Endothelial cell of umbilical vein (primary cell): ENCODE results near the gene HPCAL4. TPM values are rescaled to one million over a fixed set of nuclear protein-coding genes. Genes with fewer than 3 reads are reported as not detected.

Experiments
- BruUV-seq: library from RNA; stranded (reverse); fragments of 400-500 nt; replicated peaks from 2 replicates; lab custom pipeline; 2021; lab: Mats Ljungman, UMichigan
- CTCF ChIA-PET: fragments of 300-600, 350-600 bp; sonication (Branson Sonifier 250); formaldehyde crosslinking; loops from one replicate; lab custom pipeline; 2021; ENCODE audit warnings: antibody characterized with exemption, inconsistent platforms; lab: Charles Lee
- POLR2A ChIA-PET: fragments of 300-600, 350-600 bp; sonication (Branson Sonifier 250); formaldehyde crosslinking; loops from one replicate; lab custom pipeline; 2021; ENCODE audit warnings: antibody characterized with exemption, inconsistent platforms; lab: Charles Lee
- DNase-seq: peaks from one replicate; pipeline ENCODE4 v3.0.0-alpha.2; 2011; ENCODE audit warnings: low read depth, low spot score
- FAIRE-seq: peaks from 2 replicates; lab custom pipeline; 2011; peaks lifted over from hg19 to GRCh38; lab: Jason Lieb, UNC
- H2AFZ ChIP-seq: 2 replicates; pipeline ENCODE4 v1.6.0; 2012; ENCODE audit warnings: low read depth, low read length, control low read depth, inconsistent platforms
- H3K27ac ChIP-seq: 2 replicates; pipeline ENCODE4 v1.5.1; 2011; ENCODE audit warnings: low read depth, mild to moderate bottlenecking, control low read depth, low read length, moderate library complexity; ENCODE audit not compliant: insufficient read depth
- H3K27me3 ChIP-seq, 2 experiments: 2 replicates each; pipeline versions ENCODE4 v1.6.0 to v1.6.1; 2011; ENCODE audit warnings: low read length in 2 of 2, mixed read lengths in 1 of 2; ENCODE audit not compliant: control insufficient read depth in 2 of 2, insufficient read depth in 2 of 2
- H3K36me3 ChIP-seq, 2 experiments: 2 replicates in 1 of 2; 3 replicates in 1 of 2; pipeline ENCODE4 v1.5.1; 2011; ENCODE audit warnings: low read length in 2 of 2, mild to moderate bottlenecking in 1 of 2, moderate library complexity in 1 of 2; ENCODE audit not compliant: control insufficient read depth in 2 of 2, insufficient read depth in 2 of 2; ENCODE audit errors: extremely low read depth in 1 of 2
- H3K4me1 ChIP-seq: 3 replicates; pipeline ENCODE4 v1.5.1; 2011; ENCODE audit warnings: mild to moderate bottlenecking, low read length; ENCODE audit not compliant: control insufficient read depth, insufficient read depth; ENCODE audit errors: extremely low read depth
- H3K4me2 ChIP-seq: 2 replicates; pipeline ENCODE4 v1.6.1; 2011; ENCODE audit warnings: low read length, control low read depth, mixed read lengths; ENCODE audit not compliant: insufficient read depth
- H3K4me3 ChIP-seq, 3 experiments: fragments of 200-600 bp in 1 of 3; sonication (generic), shearing (Covaris generic) in 1 of 3; replicated peaks in 1 of 3; 2 replicates each; pipeline ENCODE4 v1.5.1; 2011 to 2016; ENCODE audit warnings: control low read depth in 3 of 3, low read length in 3 of 3, mild to moderate bottlenecking in 2 of 3, inconsistent platforms in 1 of 3, low read depth in 1 of 3, moderate library complexity in 1 of 3; ENCODE audit not compliant: insufficient read depth in 1 of 3
- H3K79me2 ChIP-seq: 2 replicates; pipeline ENCODE4 v1.6.0; 2012; ENCODE audit warnings: low read length, inconsistent platforms; ENCODE audit not compliant: control insufficient read depth, insufficient read depth
- H3K9ac ChIP-seq: replicated peaks from 2 replicates; pipeline ENCODE3; 2011; ENCODE audit warnings: low read length, control low read depth; ENCODE audit not compliant: insufficient read depth; ENCODE audit errors: extremely low read depth
- H3K9me1 ChIP-seq: replicated peaks from 3 replicates; pipeline ENCODE4 v1.6.0; 2011; ENCODE audit warnings: mild to moderate bottlenecking, low read length; ENCODE audit not compliant: control insufficient read depth, insufficient read depth; ENCODE audit errors: extremely low read depth
- H3K9me3 ChIP-seq: replicated peaks from 2 replicates; pipeline ENCODE4 v1.5.1; 2012; ENCODE audit warnings: low read length, inconsistent platforms; ENCODE audit not compliant: control insufficient read depth, insufficient read depth
- H4K20me1 ChIP-seq: replicated peaks from 2 replicates; pipeline ENCODE3; 2011; ENCODE audit warnings: mild to moderate bottlenecking, low read length; ENCODE audit not compliant: control insufficient read depth, insufficient read depth; ENCODE audit errors: extremely low read depth
- EZH2 ChIP-seq: IDR thresholded peaks from 2 replicates; pipeline ENCODE4 v1.6.1; 2012; ENCODE audit warnings: borderline replicate concordance, low read depth, mild to moderate bottlenecking, moderate library complexity, low read length, inconsistent platforms; ENCODE audit not compliant: severe bottlenecking
- FOS ChIP-seq: IDR thresholded peaks from 2 replicates; pipeline ENCODE4 v1.6.1; 2011; ENCODE audit warnings: mild to moderate bottlenecking, low read length, moderate library complexity, borderline replicate concordance; ENCODE audit not compliant: insufficient read depth
- JUN ChIP-seq: IDR thresholded peaks from 2 replicates; pipeline ENCODE4 v1.6.1; 2011; ENCODE audit warnings: borderline replicate concordance, low read depth; ENCODE audit not compliant: insufficient read length, insufficient read depth
- MYC ChIP-seq: IDR thresholded peaks from one replicate; pipeline ENCODE4 v1.6.1; 2011; ENCODE audit warnings: mild to moderate bottlenecking, low read depth, low read length
- POLR2A ChIP-seq: IDR thresholded peaks from 2 replicates; pipeline ENCODE4 v1.6.1; 2012; ENCODE audit warnings: low read depth, mild to moderate bottlenecking, control low read depth, low read length
- POLR2AphosphoS5 ChIP-seq: IDR thresholded peaks from 2 replicates; pipeline ENCODE4 v1.6.1; 2012; ENCODE audit warnings: low read depth, mild to moderate bottlenecking, control low read depth, low read length, moderate library complexity; ENCODE audit not compliant: insufficient read depth
- dilution Hi-C: fragments of 300-500 bp; cut with MboI; formaldehyde crosslinking; loops from one replicate; pipeline ENCODE4 v1.15.0; 2019; ENCODE audit warnings: low sequenced_read_pairs; ENCODE audit not compliant: extremely low pct_ligation_motif_present
- intact Hi-C: fragments of 100-400 bp; cut with micrococcal nuclease; formaldehyde crosslinking; loops from one replicate; pipeline ENCODE4 v1.10.0; 2022
- polyA plus RNA-seq, 4 experiments: library from polyadenylated mRNA; depleted of rRNA in 3 of 4; stranded (reverse) in 3 of 4; unstranded in 1 of 4; fragments of >200 nt; gene quantifications; 2 replicates each; pipeline versions ENCODE4 v1.2.1 to v1.2.3, GENCODE V29; 2011 to 2012; ENCODE audit warnings: missing spikeins in 1 of 4
- total RNA-seq: library from RNA; stranded (reverse); gene quantifications from 2 replicates; pipeline ENCODE4 v1.2.3, GENCODE V29; 2021
- TF ChIP-seq, protein P1 (sequence below), 2 donors: IDR thresholded peaks; 1 replicate in 1 of 2; 2 replicates in 1 of 2; pipeline ENCODE4 v1.5.1; 2011; ENCODE audit warnings: low read length in 2 of 2, mild to moderate bottlenecking in 2 of 2, moderate library complexity in 2 of 2, control low read depth in 1 of 2, inconsistent platforms in 1 of 2, low read depth in 1 of 2; ENCODE audit not compliant: insufficient read depth in 1 of 2; ENCODE audit errors: extremely low read depth in 1 of 2
- TF ChIP-seq, protein P2 (sequence below): IDR thresholded peaks from 2 replicates; pipeline ENCODE4 v1.6.1; 2011; ENCODE audit not compliant: insufficient read depth, insufficient read length

HPCAL4 gene
- total and polyA plus RNA-seq, 2 donors (not counting 3 experiments of a cell fraction or from before 2014, with no cell fraction given) = not detected

DNA sequence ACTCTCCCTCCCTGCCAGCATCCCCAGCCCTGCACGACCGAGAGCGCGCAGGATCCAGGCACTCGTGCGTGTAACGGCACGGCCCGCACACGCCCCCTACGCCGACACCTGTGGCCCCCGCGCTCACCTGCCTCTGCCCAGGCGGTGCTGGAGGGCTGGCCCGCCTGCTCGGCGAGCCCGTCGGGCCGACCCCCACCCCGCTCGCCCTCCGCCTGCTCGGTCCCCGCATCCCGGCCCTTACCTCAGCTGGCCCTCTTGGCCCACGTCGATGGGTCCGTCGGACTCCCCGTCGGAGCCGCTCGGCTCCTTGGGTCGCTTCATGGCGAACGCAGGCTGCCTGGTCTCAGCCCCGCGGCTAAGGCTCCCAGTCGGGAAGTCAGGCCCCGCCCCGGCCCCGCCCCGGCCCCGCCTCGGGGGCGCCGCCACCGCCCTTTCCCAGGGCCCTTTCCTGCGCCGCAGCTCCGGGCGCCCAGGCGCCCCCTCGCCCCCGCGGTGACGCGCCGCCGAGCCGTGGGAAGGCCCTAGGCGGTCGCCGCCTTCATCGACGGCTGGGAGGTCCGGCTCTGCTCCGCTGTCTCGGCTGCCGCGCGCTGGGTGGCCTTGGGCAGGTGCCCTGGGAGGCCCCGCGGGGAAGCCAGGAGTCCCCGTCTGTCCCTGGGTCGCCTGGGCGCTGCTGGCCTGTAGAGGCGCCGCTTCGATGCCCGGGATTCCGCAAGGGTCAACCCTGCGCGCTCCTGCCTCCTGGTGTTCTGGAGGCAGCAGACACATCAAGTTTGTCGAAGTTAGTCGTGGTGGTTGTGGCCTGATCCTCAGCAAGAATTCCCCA lies 51.7 kb downstream of the HPCAL4 start, which contains the start of gene HEYL:
Gene HEYL, minus strand, starts transcription at position 339 of the 826 bp plus-strand sequence. Its CDS starts 18 bp downstream, at position 321.
- H3K27me3 ChIP-seq = peaks cover 44 to 59% of the 10 kb centered on the region in 2 experiments
- no peak within 1 kb of the TSS for H3K9ac ChIP-seq
- ChIA-PET POLR2A (no interaction called here), CTCF (interaction anchor here (1.1 to 3.3 kb wide), 5 partner anchors 13 to 34 kb away, joined by 3 to 29 read pairs (median 4); no protein-coding TSS in a partner anchor)
- no peak for FAIRE-seq
- no peaks in the 10 kb centered on the region for H3K9me1 ChIP-seq
- TF ChIP-seq, protein P1, sequence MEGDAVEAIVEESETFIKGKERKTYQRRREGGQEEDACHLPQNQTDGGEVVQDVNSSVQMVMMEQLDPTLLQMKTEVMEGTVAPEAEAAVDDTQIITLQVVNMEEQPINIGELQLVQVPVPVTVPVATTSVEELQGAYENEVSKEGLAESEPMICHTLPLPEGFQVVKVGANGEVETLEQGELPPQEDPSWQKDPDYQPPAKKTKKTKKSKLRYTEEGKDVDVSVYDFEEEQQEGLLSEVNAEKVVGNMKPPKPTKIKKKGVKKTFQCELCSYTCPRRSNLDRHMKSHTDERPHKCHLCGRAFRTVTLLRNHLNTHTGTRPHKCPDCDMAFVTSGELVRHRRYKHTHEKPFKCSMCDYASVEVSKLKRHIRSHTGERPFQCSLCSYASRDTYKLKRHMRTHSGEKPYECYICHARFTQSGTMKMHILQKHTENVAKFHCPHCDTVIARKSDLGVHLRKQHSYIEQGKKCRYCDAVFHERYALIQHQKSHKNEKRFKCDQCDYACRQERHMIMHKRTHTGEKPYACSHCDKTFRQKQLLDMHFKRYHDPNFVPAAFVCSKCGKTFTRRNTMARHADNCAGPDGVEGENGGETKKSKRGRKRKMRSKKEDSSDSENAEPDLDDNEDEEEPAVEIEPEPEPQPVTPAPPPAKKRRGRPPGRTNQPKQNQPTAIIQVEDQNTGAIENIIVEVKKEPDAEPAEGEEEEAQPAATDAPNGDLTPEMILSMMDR (IDR thresholded peaks at IDR 0.05; ENCODE audit: extremely low read depth in 1 of 2, insufficient read depth in 1 of 2, low read depth in 1 of 2, low read length in 2 of 2) = peak; percentile 14 to 32
- TF ChIP-seq JUN = no peak
- no peak for DNase-seq
- no peak within 1 kb of the TSS for H3K27ac ChIP-seq
- no peaks in the 10 kb centered on the region for H3K9me3 ChIP-seq
- no peaks in the 10 kb centered on the region for H4K20me1 ChIP-seq
- no peaks in the 10 kb centered on the region for H3K79me2 ChIP-seq
- dilution Hi-C loops = no loop called here
- H3K4me3 ChIP-seq = no peak within 1 kb of the TSS
- intact Hi-C loops = no loop called here
- no peaks in the 10 kb centered on the region for H3K4me1 ChIP-seq
- peak within 1 kb of the TSS; percentile 70 for H2AFZ ChIP-seq
- H3K36me3 ChIP-seq = no peaks in the 10 kb centered on the region
- BruUV-seq = no TSS peak
- H3K4me2 ChIP-seq = no peak within 1 kb of the TSS

DNA sequence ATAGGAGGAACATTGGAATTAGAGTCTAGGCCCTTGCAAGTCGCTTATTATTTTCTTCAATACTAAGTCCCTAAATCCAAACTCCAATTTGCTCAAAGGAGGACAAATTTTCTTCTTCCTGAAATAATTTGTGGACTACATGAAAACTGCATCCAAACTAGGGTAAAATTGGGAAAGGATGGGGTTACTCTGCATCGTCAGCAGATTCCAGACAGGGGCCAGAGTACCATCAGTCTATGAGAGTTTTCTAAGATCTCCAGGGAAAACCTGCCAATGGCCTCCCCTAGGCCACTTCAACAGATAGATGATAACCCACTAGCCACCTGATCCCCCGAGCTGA lies 52.3 kb downstream of the HPCAL4 start:
- no peaks in the 10 kb centered on the region for H4K20me1 ChIP-seq
- no peak for TF ChIP-seq FOS
- no peak for TF ChIP-seq EZH2
- no peak for TF ChIP-seq MYC
- TF ChIP-seq, protein P2, sequence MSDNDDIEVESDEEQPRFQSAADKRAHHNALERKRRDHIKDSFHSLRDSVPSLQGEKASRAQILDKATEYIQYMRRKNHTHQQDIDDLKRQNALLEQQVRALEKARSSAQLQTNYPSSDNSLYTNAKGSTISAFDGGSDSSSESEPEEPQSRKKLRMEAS = no peak
- no peak for TF ChIP-seq POLR2A
- no peak for TF ChIP-seq POLR2AphosphoS5
- H3K9ac ChIP-seq = no peak overlapping the region
- no peaks in the 10 kb centered on the region for H3K9me3 ChIP-seq
- DNase-seq (no peak), FAIRE-seq (no peak)
- H3K27ac ChIP-seq = no peak overlapping the region
- ChIA-PET POLR2A (no interaction called here), CTCF (interaction anchor here (1.0 to 3.3 kb wide), 5 partner anchors 9 to 35 kb away, joined by 3 to 29 read pairs (median 3); no protein-coding TSS in a partner anchor)
- H3K4me2 ChIP-seq = no peak overlapping the region
- no peak overlapping the region for H2AFZ ChIP-seq
- no peaks in the 10 kb centered on the region for H3K9me1 ChIP-seq
- intact Hi-C loops (no loop called here), dilution Hi-C loops (no loop called here)
- H3K36me3 ChIP-seq = no peaks in the 10 kb centered on the region
- H3K4me1 ChIP-seq = no peaks in the 10 kb centered on the region
- no peaks in the 10 kb centered on the region for H3K79me2 ChIP-seq
- H3K4me3 ChIP-seq = no peak overlapping the region
- H3K27me3 ChIP-seq = peaks cover 45 to 60% of the 10 kb centered on the region in 2 experiments
- no TSS peak for BruUV-seq
